GM23338 (cell line): ENCODE data around the gene TSC22D2. TPM values are rescaled to one million over a fixed set of nuclear protein-coding genes. Genes with fewer than 3 reads are reported as not detected.

Experiments used
- ATAC-seq: fragments of 200-7000 bp; cut with Tn5 transposase; 3 replicates; pipeline ENCODE4 v1.9.1; 2020
- DNase-seq: peaks from one replicate; pipeline ENCODE4 v3.0.0-alpha.2; 2015; ENCODE audit warnings: low spot score
- H2AFZ ChIP-seq: fragments of 200-600 bp; sonication (generic); 2 replicates; pipeline ENCODE4 v1.8.0; 2016; ENCODE audit warnings: antibody characterized with exemption, mild to moderate bottlenecking, moderate library complexity
- H3F3A ChIP-seq: fragments of 200-600 bp; sonication (generic); replicated peaks from 2 replicates; pipeline ENCODE4 v1.8.0; 2017; ENCODE audit warnings: antibody characterized with exemption, mixed run types, low read depth
- H3K27ac ChIP-seq: fragments of 200-600 bp; sonication (generic); 2 replicates; pipeline ENCODE4 v1.6.1; 2016; ENCODE audit warnings: low read depth
- H3K27me3 ChIP-seq: fragments of 200-600 bp; sonication (generic); 2 replicates; pipeline ENCODE4 v1.8.0; 2016; ENCODE audit warnings: mild to moderate bottlenecking, mixed run types, moderate library complexity; ENCODE audit not compliant: insufficient read depth
- H3K36me3 ChIP-seq: fragments of 200-600 bp; sonication (generic); 2 replicates; pipeline ENCODE4 v1.8.0; 2016; ENCODE audit warnings: mild to moderate bottlenecking; ENCODE audit not compliant: insufficient read depth
- H3K4me1 ChIP-seq: fragments of 200-600 bp; sonication (generic); 2 replicates; pipeline ENCODE4 v1.8.0; 2016; ENCODE audit warnings: mild to moderate bottlenecking, moderate library complexity; ENCODE audit not compliant: insufficient read depth
- H3K4me2 ChIP-seq: fragments of 200-600 bp; sonication (generic); 2 replicates; pipeline ENCODE4 v1.7.1; 2017; ENCODE audit warnings: mixed run types
- H3K4me3 ChIP-seq: fragments of 200-600 bp; sonication (generic); 2 replicates; pipeline ENCODE4 v1.6.1; 2016; ENCODE audit warnings: mixed run types
- H3K79me2 ChIP-seq: fragments of 200-600 bp; sonication (generic); replicated peaks from 2 replicates; pipeline ENCODE4 v1.8.0; 2017; ENCODE audit warnings: mild to moderate bottlenecking; ENCODE audit not compliant: insufficient read depth
- H3K9me2 ChIP-seq: fragments of 200-600 bp; sonication (generic); 2 replicates; pipeline ENCODE4 v1.8.0; 2017; ENCODE audit not compliant: insufficient read depth
- H4K20me1 ChIP-seq: fragments of 200-600 bp; sonication (generic); replicated peaks from 2 replicates; pipeline ENCODE4 v1.8.0; 2017; ENCODE audit warnings: mild to moderate bottlenecking; ENCODE audit not compliant: insufficient read depth
- H3K27ac Mint-ChIP-seq: 2 replicates; pipeline ENCODE4 v1.8.0; 2020; ENCODE audit warnings: inconsistent platforms, mild to moderate bottlenecking, moderate library complexity, mixed read lengths
- H3K27me3 Mint-ChIP-seq: 3 replicates; pipeline ENCODE4 v1.8.0; 2022; ENCODE audit warnings: low read depth, mild to moderate bottlenecking, moderate library complexity, mixed read lengths, inconsistent platforms; ENCODE audit not compliant: insufficient read depth, poor library complexity
- H3K36me3 Mint-ChIP-seq: 3 replicates; pipeline ENCODE4 v1.8.0; 2021; ENCODE audit warnings: low read depth, mild to moderate bottlenecking, inconsistent platforms, moderate library complexity, mixed read lengths
- H3K4me1 Mint-ChIP-seq: 3 replicates; pipeline ENCODE4 v1.8.0; 2020; ENCODE audit warnings: mild to moderate bottlenecking, inconsistent platforms, mixed read lengths
- H3K4me3 Mint-ChIP-seq: 3 replicates; pipeline ENCODE4 v1.8.0; 2021; ENCODE audit warnings: moderate library complexity, mild to moderate bottlenecking, inconsistent platforms, mixed read lengths
- H3K9me3 Mint-ChIP-seq: 3 replicates; pipeline ENCODE4 v1.8.0; 2020; ENCODE audit warnings: moderate library complexity, mild to moderate bottlenecking, inconsistent platforms, mixed read lengths
- CREB1 ChIP-seq: fragments of 250-450 bp; sonication (Bioruptor Pico); IDR thresholded peaks from 2 replicates; pipeline ENCODE4 v1.5.0; 2020; ENCODE audit warnings: low read depth, mild to moderate bottlenecking, moderate library complexity
- EZH2 ChIP-seq: fragments of 200-600 bp; sonication (generic); IDR thresholded peaks from one replicate; pipeline ENCODE4 v1.8.0; 2017; ENCODE audit warnings: antibody characterized with exemption, mild to moderate bottlenecking, low read depth; ENCODE audit not compliant: unreplicated experiment
- EZH2phosphoT487 ChIP-seq: fragments of 200-600 bp; sonication (generic); IDR thresholded peaks from one replicate; pipeline ENCODE4 v1.8.1; 2018; ENCODE audit warnings: antibody characterized with exemption; ENCODE audit not compliant: unreplicated experiment
- JUNB ChIP-seq: IDR thresholded peaks from one replicate; pipeline ENCODE4 v1.6.1; 2016; ENCODE audit warnings: antibody characterized with exemption; ENCODE audit not compliant: unreplicated experiment
- NANOG ChIP-seq: IDR thresholded peaks from 2 replicates; pipeline ENCODE4 v1.6.1; 2016; ENCODE audit warnings: antibody characterized with exemption, borderline replicate concordance
- POLR2AphosphoS5 ChIP-seq: IDR thresholded peaks from 2 replicates; pipeline ENCODE4 v1.6.1; 2016; ENCODE audit warnings: antibody characterized with exemption, low read depth
- STAT1 ChIP-seq: IDR thresholded peaks from one replicate; pipeline ENCODE4 v1.6.1; 2016; ENCODE audit warnings: antibody characterized with exemption; ENCODE audit not compliant: unreplicated experiment
- ZNF114 ChIP-seq: fragments of 250-450 bp; sonication (Bioruptor Pico); IDR thresholded peaks from 2 replicates; pipeline ENCODE4 v1.5.0; 2020; ENCODE audit warnings: mild to moderate bottlenecking, moderate library complexity
- ZNF331 ChIP-seq: fragments of 250-450 bp; sonication (Bioruptor Pico); IDR thresholded peaks from 2 replicates; pipeline ENCODE4 v1.5.0; 2020; ENCODE audit warnings: low read depth, mild to moderate bottlenecking, moderate library complexity
- polyA plus RNA-seq: library from polyadenylated mRNA; unstranded; fragments of >200 nt; fragmentation: Nextera tagmentation; extraction: Ambion mirVana; gene quantifications from 2 replicates; pipeline ENCODE4 v1.2.1, GENCODE V29; 2016
- total RNA-seq: library from RNA; depleted of rRNA; stranded (reverse); fragments of >200 nt; shearing (Covaris generic); gene quantifications from 2 replicates; pipeline ENCODE4 v1.2.3, GENCODE V29; 2014
- TF ChIP-seq, protein P1 (sequence below), 2 experiments: fragments of 200-600 bp in 1 of 2; sonication (generic) in 1 of 2; conservative IDR thresholded peaks; 2 replicates each; pipeline versions ENCODE4 v1.5.1 to v1.6.1; 2016 to 2017; ENCODE audit warnings: antibody characterized with exemption in 2 of 2, low read depth in 2 of 2, mild to moderate bottlenecking in 2 of 2, moderate library complexity in 1 of 2
- TF ChIP-seq, protein P2 (sequence below): IDR thresholded peaks from 2 replicates; pipeline ENCODE4 v1.6.1; 2016; ENCODE audit warnings: antibody characterized with exemption
- TF ChIP-seq, protein P3 (sequence below): IDR thresholded peaks from one replicate; pipeline ENCODE4 v1.6.1; 2018; ENCODE audit warnings: antibody characterized with exemption; ENCODE audit not compliant: unreplicated experiment
- TF ChIP-seq, protein P4 (sequence below): fragments of 250-450 bp; sonication (Bioruptor Pico); IDR thresholded peaks from 2 replicates; pipeline ENCODE4 v1.5.0; 2020; ENCODE audit warnings: mild to moderate bottlenecking, moderate library complexity

TSC22D2 gene
- total and polyA plus RNA-seq, 2 experiments from 2014 or later: 18.6 to 34.2 TPM

DNA sequence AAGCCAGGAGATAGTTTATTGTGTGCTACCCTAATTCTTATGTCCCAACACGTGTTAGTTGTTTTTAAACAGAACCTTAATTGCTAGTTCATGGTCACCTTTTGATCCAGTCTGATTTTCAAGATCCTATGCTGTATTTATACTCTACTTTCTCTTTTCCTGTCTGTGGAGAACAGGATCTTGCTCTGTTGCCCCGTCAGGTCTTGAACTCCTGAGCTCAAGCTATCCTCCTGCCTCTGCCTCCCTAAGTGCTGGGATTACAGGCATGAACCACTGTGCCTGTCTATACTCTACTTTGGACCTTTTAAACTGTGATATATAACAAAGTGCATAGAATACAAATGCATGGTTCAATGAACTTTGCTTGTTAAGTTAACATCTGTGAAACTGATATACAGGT is 44.7 kb upstream of the TSC22D2 start:
- Mint-ChIP-seq H3K27me3 (no peaks in the 10 kb centered on the region), H3K27ac (no peak overlapping the region), H3K4me3 (no peak overlapping the region), H3K9me3 (no peaks in the 10 kb centered on the region), H3K36me3 (no peaks in the 10 kb centered on the region), H3K4me1 (peaks cover 2% of the 10 kb centered on the region; the same call in 1 of the 3 replicates)
- Histone ChIP-seq H3K4me1 (no peaks in the 10 kb centered on the region), H3K27me3 (no peaks in the 10 kb centered on the region), H3K36me3 (no peaks in the 10 kb centered on the region), H3K79me2 (no peaks in the 10 kb centered on the region), H3K9me2 (no peaks in the 10 kb centered on the region), H3K4me2 (no peak overlapping the region), H3K27ac (no peak overlapping the region), H2AFZ (no peak overlapping the region), H3K4me3 (no peak overlapping the region), H4K20me1 (no peaks in the 10 kb centered on the region), H3F3A (no peaks in the 10 kb centered on the region)
- TF ChIP-seq, protein P1, sequence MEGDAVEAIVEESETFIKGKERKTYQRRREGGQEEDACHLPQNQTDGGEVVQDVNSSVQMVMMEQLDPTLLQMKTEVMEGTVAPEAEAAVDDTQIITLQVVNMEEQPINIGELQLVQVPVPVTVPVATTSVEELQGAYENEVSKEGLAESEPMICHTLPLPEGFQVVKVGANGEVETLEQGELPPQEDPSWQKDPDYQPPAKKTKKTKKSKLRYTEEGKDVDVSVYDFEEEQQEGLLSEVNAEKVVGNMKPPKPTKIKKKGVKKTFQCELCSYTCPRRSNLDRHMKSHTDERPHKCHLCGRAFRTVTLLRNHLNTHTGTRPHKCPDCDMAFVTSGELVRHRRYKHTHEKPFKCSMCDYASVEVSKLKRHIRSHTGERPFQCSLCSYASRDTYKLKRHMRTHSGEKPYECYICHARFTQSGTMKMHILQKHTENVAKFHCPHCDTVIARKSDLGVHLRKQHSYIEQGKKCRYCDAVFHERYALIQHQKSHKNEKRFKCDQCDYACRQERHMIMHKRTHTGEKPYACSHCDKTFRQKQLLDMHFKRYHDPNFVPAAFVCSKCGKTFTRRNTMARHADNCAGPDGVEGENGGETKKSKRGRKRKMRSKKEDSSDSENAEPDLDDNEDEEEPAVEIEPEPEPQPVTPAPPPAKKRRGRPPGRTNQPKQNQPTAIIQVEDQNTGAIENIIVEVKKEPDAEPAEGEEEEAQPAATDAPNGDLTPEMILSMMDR (conservative IDR thresholded peaks at IDR 0.05; ENCODE audit: low read depth in 2 of 2): no peak
- TF ChIP-seq CREB1: no peak
- TF ChIP-seq, protein P2, sequence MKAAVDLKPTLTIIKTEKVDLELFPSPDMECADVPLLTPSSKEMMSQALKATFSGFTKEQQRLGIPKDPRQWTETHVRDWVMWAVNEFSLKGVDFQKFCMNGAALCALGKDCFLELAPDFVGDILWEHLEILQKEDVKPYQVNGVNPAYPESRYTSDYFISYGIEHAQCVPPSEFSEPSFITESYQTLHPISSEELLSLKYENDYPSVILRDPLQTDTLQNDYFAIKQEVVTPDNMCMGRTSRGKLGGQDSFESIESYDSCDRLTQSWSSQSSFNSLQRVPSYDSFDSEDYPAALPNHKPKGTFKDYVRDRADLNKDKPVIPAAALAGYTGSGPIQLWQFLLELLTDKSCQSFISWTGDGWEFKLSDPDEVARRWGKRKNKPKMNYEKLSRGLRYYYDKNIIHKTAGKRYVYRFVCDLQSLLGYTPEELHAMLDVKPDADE: no peak
- TF ChIP-seq EZH2: no peak
- TF ChIP-seq, protein P3, sequence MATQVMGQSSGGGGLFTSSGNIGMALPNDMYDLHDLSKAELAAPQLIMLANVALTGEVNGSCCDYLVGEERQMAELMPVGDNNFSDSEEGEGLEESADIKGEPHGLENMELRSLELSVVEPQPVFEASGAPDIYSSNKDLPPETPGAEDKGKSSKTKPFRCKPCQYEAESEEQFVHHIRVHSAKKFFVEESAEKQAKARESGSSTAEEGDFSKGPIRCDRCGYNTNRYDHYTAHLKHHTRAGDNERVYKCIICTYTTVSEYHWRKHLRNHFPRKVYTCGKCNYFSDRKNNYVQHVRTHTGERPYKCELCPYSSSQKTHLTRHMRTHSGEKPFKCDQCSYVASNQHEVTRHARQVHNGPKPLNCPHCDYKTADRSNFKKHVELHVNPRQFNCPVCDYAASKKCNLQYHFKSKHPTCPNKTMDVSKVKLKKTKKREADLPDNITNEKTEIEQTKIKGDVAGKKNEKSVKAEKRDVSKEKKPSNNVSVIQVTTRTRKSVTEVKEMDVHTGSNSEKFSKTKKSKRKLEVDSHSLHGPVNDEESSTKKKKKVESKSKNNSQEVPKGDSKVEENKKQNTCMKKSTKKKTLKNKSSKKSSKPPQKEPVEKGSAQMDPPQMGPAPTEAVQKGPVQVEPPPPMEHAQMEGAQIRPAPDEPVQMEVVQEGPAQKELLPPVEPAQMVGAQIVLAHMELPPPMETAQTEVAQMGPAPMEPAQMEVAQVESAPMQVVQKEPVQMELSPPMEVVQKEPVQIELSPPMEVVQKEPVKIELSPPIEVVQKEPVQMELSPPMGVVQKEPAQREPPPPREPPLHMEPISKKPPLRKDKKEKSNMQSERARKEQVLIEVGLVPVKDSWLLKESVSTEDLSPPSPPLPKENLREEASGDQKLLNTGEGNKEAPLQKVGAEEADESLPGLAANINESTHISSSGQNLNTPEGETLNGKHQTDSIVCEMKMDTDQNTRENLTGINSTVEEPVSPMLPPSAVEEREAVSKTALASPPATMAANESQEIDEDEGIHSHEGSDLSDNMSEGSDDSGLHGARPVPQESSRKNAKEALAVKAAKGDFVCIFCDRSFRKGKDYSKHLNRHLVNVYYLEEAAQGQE: no peak
- TF ChIP-seq, protein P4, sequence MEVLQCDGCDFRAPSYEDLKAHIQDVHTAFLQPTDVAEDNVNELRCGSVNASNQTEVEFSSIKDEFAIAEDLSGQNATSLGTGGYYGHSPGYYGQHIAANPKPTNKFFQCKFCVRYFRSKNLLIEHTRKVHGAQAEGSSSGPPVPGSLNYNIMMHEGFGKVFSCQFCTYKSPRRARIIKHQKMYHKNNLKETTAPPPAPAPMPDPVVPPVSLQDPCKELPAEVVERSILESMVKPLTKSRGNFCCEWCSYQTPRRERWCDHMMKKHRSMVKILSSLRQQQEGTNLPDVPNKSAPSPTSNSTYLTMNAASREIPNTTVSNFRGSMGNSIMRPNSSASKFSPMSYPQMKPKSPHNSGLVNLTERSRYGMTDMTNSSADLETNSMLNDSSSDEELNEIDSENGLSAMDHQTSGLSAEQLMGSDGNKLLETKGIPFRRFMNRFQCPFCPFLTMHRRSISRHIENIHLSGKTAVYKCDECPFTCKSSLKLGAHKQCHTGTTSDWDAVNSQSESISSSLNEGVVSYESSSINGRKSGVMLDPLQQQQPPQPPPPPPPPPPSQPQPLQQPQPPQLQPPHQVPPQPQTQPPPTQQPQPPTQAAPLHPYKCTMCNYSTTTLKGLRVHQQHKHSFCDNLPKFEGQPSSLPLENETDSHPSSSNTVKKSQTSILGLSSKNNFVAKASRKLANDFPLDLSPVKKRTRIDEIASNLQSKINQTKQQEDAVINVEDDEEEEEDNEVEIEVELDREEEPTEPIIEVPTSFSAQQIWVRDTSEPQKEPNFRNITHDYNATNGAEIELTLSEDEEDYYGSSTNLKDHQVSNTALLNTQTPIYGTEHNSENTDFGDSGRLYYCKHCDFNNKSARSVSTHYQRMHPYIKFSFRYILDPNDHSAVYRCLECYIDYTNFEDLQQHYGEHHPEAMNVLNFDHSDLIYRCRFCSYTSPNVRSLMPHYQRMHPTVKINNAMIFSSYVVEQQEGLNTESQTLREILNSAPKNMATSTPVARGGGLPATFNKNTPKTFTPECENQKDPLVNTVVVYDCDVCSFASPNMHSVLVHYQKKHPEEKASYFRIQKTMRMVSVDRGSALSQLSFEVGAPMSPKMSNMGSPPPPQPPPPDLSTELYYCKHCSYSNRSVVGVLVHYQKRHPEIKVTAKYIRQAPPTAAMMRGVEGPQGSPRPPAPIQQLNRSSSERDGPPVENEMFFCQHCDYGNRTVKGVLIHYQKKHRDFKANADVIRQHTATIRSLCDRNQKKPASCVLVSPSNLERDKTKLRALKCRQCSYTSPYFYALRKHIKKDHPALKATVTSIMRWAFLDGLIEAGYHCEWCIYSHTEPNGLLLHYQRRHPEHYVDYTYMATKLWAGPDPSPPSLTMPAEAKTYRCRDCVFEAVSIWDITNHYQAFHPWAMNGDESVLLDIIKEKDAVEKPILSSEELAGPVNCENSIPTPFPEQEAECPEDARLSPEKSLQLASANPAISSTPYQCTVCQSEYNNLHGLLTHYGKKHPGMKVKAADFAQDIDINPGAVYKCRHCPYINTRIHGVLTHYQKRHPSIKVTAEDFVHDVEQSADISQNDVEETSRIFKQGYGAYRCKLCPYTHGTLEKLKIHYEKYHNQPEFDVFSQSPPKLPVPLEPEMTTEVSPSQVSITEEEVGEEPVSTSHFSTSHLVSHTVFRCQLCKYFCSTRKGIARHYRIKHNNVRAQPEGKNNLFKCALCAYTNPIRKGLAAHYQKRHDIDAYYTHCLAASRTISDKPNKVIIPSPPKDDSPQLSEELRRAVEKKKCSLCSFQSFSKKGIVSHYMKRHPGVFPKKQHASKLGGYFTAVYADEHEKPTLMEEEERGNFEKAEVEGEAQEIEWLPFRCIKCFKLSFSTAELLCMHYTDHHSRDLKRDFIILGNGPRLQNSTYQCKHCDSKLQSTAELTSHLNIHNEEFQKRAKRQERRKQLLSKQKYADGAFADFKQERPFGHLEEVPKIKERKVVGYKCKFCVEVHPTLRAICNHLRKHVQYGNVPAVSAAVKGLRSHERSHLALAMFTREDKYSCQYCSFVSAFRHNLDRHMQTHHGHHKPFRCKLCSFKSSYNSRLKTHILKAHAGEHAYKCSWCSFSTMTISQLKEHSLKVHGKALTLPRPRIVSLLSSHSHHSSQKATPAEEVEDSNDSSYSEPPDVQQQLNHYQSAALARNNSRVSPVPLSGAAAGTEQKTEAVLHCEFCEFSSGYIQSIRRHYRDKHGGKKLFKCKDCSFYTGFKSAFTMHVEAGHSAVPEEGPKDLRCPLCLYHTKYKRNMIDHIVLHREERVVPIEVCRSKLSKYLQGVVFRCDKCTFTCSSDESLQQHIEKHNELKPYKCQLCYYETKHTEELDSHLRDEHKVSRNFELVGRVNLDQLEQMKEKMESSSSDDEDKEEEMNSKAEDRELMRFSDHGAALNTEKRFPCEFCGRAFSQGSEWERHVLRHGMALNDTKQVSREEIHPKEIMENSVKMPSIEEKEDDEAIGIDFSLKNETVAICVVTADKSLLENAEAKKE (CRISPR knock-in tag): no peak
- TF ChIP-seq STAT1: no peak
- no peak for TF ChIP-seq EZH2phosphoT487
- TF ChIP-seq ZNF114 (CRISPR knock-in tag): no peak
- TF ChIP-seq NANOG: no peak
- no peak for TF ChIP-seq ZNF331 (CRISPR knock-in tag)
- no peak for TF ChIP-seq JUNB
- TF ChIP-seq POLR2AphosphoS5: no peak
- DNase-seq (no peak), ATAC-seq (no peak)
